Stimulated activated CD4-positive, alpha-beta T cell treated with anti-CD3 and anti-CD28 coated beads, Interleukin-4, amount 100 ng/mL, for 24 hours (primary cell): Measurements from ENCODE around the gene GNB1.

Experiments
- DNase-seq: peaks from one replicate; pipeline ENCODE4 v3.0.0-alpha.2; 2020

The GNB1 gene

GRCh38 chr1:1907098-1907736 is 16.3 kb upstream of the GNB1 start:
- DNase-seq = no peak

DNA sequence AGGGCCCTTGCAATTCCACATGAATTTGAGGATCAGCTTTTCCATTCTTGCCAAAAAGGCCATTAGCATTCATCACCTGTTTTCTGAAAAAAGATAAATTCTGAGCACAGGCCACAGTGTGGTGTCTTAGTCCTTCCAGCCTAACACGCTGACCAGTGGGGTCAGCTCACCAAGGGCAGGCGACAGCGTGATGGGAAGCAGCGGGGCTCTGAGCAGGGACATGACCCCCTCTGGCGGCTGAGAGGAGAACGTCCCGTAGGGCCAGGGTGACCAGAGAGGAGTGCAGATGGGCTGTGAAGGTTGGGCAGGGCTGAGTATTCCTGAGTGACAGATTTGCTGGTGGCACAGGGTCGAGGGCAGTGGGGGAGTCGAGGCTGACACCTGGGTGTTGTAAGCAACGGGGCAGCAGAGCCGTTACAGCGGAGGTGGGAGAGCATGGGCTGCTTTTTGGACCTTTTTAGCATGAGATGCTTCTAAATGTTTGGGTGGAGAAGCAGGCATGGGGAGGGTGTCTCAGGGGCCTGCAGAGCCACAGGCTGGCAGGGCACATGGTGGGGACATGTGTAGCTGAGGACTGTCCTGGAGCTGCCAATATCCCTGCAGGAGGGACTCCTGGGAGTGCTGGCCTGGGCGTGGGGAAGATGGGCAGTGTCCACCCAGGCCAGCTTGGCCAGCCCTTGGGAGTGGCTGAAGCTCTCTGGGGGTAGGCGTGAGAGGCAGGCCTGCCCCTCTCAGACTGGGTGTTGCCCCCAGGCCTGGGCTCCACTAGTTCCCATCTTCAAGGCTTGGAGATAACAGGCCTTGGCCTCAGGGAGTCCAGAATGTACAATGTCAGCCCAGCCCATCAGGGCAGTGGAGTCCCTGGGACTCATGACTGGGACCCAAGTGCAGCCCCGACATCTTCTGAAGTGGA is 15.6 kb upstream of the GNB1 start:
- DNase-seq = peak; percentile 78

DNA sequence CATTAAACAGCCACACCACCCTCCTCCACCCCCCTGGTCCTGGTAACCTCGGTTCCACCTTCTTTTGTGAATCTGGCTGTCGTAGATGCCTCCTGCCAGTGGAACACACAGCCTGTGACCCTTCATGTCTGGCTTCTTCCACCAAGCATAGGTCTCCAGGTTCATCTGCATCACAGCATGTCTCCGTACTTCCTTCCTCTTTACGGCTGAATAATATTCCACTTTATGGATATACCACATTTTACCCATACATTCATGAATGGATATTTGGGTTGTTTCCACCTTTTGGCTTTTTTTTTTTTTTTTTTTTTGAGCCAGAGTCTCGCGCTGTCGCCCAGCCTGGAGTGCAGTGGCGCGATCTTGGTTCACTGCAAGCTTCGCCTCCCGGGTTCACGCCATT is 12.3 kb upstream of the GNB1 start:
- no peak for DNase-seq

DNA sequence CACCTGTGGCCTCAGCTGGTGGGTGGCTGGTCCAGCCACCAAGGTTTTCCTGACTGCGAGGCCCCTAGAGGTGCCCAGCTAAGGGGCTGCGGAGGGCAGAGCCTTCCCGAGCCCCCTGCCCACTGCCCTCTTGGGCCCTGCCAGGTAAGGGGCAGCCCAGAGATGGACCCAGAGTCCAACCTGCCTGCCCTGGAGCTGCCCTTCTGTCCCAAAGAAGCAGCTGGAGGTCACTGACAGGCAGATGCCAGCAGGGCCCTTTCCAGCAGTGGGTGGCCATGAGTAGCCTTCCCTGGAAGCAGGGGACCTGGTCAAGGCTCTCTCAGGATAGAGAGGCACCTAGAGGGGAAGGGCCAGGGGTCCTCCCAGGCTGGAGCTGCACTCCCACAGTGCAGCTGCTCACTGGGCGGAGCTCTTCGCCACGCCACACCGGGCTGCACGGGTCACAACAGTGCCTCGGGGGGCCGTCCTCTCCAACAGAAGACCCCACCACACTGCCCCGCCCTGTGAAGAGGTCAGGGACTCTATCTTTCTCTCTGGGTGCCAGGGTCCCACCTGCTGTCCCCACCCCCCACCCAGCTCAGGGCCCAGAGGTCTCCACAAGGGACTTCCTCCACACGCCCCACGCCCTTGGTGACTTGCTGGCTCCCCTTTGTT is 10.9 kb upstream of the GNB1 start:
- no peak for DNase-seq

GRCh38 chr1:1900883-1901640 is 10.2 kb upstream of the GNB1 start:
- DNase-seq = no peak

GRCh38 chr1:1899967-1900327 is 9.1 kb upstream of the GNB1 start:
- DNase-seq = no peak

DNA sequence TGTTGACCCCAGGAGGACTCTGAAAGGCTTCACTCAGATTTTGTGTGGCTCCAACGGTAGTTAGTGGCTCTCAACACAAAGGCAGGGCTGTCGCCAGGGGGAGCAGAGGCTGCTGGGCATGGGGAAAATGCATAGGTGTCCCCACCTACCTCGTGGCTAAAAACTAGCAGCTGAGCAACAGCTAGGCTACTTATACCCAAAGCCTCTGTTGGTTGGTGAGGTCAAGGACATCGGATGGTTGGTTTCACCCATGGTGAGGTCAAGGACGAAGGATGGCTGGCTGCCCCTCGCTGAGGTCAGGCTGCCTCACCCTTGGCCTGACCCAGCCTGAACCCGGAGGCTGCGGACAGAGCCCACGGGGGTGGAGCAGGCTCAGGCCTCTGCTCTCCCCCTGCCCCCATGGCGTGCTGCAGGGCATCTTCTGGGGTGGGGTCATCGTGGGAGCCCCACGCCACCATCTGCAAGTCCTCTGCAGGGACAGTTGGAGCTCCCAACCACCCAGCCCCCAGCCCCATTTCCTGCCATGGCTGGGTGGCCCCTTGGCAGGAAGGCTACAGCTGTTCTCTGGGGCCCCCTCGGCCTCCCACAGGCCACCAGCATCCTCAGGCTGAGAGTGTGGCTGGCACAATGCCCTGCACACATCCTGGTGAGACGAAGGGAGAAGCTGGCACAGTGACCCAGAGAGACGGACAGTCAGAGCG is 8.5 kb upstream of the GNB1 start:
- no peak for DNase-seq

GRCh38 chr1:1898246-1898933 is 7.5 kb upstream of the GNB1 start:
- no peak for DNase-seq

- DNase-seq = no peak
Observed at GRCh38 chr1:1895456-1896336, 4.8 kb upstream of the GNB1 start.

- no peak for DNase-seq
Observed at GRCh38 chr1:1895060-1895418, 4.2 kb upstream of the GNB1 start.

- no peak for DNase-seq
Observed at GRCh38 chr1:1894354-1895059, 3.6 kb upstream of the GNB1 start.

GRCh38 chr1:1893997-1894353 is 3.1 kb upstream of the GNB1 start:
- DNase-seq = no peak

DNA sequence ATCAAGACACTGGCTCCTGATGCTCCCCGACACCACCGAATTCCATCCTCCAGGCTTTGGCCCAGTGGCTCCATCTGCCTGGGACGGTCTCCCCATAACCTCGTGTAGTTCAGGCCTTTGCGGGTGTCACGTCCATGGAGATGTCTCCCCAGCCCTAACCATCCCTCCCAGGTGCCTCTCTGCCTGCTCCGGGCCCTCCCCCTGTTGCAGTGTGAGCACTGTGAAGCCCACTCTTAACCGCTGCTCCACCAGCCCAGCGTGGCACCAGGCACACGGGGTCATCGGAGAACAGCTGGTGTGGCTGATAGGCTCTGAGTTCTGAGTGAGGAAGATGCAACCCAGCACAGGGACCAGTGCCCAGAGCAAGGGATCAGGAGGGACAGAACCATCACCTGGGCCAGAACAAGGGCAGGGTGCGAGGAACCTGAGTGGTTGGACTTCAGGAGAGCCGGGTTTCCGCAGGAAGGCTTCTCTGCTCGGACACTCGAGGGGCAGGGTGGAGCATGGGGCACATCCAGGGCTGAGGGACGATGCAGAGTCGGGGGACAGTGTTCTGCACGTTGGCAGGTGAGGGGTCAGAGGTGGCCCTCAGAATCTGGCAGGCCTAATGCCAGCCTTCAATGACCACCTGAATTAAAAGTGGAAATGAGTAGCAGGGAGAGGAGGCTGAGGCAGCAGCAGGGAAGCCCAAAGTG is 2.6 kb upstream of the GNB1 start:
- no peak for DNase-seq

DNA sequence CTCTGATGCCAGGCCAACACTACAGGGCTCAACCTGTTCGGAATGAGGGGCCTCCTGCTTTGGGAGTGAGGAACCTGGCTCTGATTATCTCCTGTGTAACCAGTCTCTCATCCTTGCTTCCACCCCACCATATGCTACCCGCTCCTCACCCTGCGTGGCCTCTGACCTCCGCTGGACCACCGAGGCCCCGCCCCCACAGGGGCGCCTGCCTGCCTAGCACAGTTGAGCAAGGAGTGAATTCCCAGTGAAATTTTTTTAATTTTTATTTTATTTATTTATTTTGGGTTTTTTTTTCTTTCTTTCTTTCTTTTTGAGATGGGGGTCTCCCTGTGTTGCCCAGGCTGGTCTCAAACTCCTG is 1.9 kb upstream of the GNB1 start:
- DNase-seq = no peak

- no peak for DNase-seq
Observed at GRCh38 chr1:1892079-1892762, 1.3 kb upstream of the GNB1 start.

DNA sequence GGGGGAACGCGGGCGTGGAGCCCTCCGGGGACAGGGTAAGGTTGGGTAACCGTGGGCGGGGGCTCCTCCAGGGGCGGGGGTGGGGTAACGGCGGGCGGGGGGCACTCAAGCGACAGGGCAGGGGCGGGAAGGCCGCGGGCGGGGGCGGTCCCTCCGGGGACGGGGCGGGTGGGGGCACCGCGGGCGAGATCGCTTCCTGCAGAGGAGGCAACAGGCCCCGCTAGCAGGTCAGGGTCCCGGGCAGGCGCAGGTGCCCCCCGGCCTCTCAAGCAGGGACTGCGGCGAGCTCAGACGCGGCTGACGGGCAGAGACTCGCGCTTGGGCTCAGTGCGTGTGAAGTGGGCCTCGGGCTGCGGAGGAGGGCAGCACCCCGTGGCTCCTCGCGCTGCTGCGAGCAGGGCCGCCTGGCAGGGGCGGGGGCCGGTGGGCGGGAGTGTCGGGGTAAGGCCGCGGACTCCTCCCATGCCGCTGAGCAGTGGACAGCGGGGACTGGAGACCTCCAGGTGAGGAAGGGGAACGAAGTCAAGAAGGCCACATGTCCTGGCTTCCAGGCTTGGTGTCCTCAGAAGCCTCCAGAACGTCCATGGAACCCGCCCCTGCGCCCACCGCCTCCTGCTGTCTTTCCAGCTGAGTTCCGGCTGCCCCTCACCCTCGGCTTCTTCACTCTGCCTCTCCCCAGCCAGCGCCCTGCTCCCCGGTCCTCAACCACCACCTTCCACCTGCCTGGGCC is 627 bp upstream of the GNB1 start:
- DNase-seq = peak; percentile 69

GRCh38 chr1:1889847-1890505 is 911 bp downstream of the GNB1 start:
- DNase-seq = peak; percentile 41
